ENCODE results near the gene PFKFB1.

Gene PFKFB1

GRCh38 chrX:54922547-54922946 is 71.4 kb downstream of the PFKFB1 start:
- DNase-seq (ENCODE audit: low read depth in 2 of 2): no peak

GRCh38 chrX:54921427-54922021 is 72.5 kb downstream of the PFKFB1 start:
- peak; percentile 21 to 45 for DNase-seq (ENCODE audit: low read depth in 2 of 2)

- DNase-seq (ENCODE audit: low read depth in 2 of 2): no peak
Measured at GRCh38 chrX:54920610-54921426, 73.2 kb downstream of the PFKFB1 start, which contains the start of gene TRO. Gene TRO (plus strand): TSS chrX:54920824. CDS start chrX:54922247, 1,423 bp downstream.

- DNase-seq (ENCODE audit: low read depth in 2 of 2): no peak
Measured at GRCh38 chrX:54909941-54910340, 84.0 kb downstream of the PFKFB1 start.

DNA sequence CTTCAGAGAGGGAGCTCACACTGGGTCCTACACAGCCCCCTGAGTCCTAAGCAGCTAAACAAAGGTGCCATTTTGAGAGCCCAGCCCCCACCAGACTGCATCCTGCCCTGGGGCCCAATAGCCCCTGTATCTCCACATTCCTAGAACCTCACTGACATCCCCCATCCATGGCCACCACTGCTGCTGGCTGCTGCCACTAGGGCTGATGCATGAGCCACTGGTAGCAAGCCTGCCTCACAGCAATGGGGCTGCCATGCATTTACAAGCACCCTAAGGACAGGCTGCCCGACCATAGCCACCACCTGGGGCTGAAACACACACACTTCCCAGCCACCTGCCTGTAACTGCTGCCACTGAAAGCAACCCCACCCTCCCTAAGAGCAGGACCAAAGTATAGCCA is 99.8 kb downstream of the PFKFB1 start:
- DNase-seq (ENCODE audit: low read depth in 2 of 2): no peak

- peak; percentile 4 to 10 for DNase-seq (ENCODE audit: low read depth in 2 of 2)
Measured at GRCh38 chrX:54891573-54891972, 102.4 kb downstream of the PFKFB1 start.

DNA sequence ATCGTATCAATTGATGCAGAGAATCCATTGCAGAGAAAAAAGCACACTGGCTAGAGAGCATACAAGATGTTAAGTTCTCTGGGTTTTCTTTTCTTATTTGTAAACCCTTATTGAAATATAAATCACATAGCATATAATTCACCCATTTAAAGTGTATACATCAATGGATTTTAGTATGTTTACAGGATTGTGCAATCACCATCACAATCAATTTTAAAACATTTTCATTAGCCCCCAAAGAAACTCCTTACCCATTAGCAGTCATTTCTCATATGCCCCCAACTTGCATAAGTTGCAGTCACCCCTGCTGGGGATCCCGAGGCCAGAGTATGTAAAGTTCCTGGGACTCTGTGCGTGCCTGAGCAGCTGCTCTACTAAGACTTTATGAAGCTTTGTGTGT is 108.2 kb downstream of the PFKFB1 start:
- DNase-seq (ENCODE audit: low read depth in 2 of 2): no peak

All from activated CD4-positive, alpha-beta T cell treated with anti-CD3 and anti-CD28 coated beads for 24 hours (primary cell).